Erythroblast (primary cell): Measurements from ENCODE around the gene RALGPS2.

Source experiments
- GATA1 ChIP-seq: IDR thresholded peaks from 2 replicates; pipeline ENCODE4 v1.6.1; 2011; ENCODE audit warnings: low read depth, mild to moderate bottlenecking, control low read depth, low read length, moderate library complexity
- POLR2A ChIP-seq: IDR thresholded peaks from 2 replicates; pipeline ENCODE4 v1.6.1; 2011; ENCODE audit warnings: mild to moderate bottlenecking, low read length

GRCh38 chr1:178918308-178918707 lies 193.3 kb downstream of the RALGPS2 start:
- TF ChIP-seq POLR2A (no peak), GATA1 (no peak)
